Muscle layer of colon (tissue), 2 donors: ENCODE measurements around the gene BLOC1S1.
"Not testable (repeated sequence)": the region's sequence is repeated elsewhere in the genome, so short reads cannot be mapped to it uniquely, and the experiment has no call there.

Source experiments
- H3K27ac ChIP-seq: one replicate; pipeline ENCODE4 v1.7.0; 2013; ENCODE audit warnings: low read depth, mild to moderate bottlenecking, low read length, moderate library complexity
- H3K27me3 ChIP-seq, 2 donors: one replicate each; pipeline ENCODE4 v1.7.0; 2013; ENCODE audit warnings: low read length in 2 of 2, mild to moderate bottlenecking in 2 of 2; ENCODE audit not compliant: insufficient read depth in 2 of 2, control insufficient read depth in 1 of 2
- H3K36me3 ChIP-seq: one replicate; pipeline ENCODE4 v1.7.0; 2013; ENCODE audit warnings: mild to moderate bottlenecking, low read length; ENCODE audit not compliant: insufficient read depth
- H3K4me1 ChIP-seq: one replicate; pipeline ENCODE4 v1.7.0; 2013; ENCODE audit warnings: mild to moderate bottlenecking, low read length; ENCODE audit not compliant: insufficient read depth
- H3K4me3 ChIP-seq, 2 donors: one replicate each; pipeline ENCODE4 v1.7.0; 2013; ENCODE audit warnings: low read length in 2 of 2, low read depth in 1 of 2, mild to moderate bottlenecking in 1 of 2, moderate library complexity in 1 of 2
- H3K9ac ChIP-seq: one replicate; pipeline ENCODE4 v1.7.0; 2013; ENCODE audit warnings: low read length
- H3K9me3 ChIP-seq: one replicate; pipeline ENCODE4 v1.7.0; 2013; ENCODE audit warnings: mild to moderate bottlenecking, low read length
- donor health status: abdominal sarcoma.
- donor health status: Adenocarcinoma of cecum.

The BLOC1S1 gene

GRCh38 chr12:55743406-55744339, 27.8 kb downstream of the BLOC1S1 start:
- Histone ChIP-seq H3K9me3 (no peaks in the 10 kb centered on the region), H3K4me1 (peaks cover 26% of the 10 kb centered on the region), H3K27me3 (no peaks in the 10 kb centered on the region), H3K9ac (no peak overlapping the region), H3K4me3 (peak overlapping the region; percentile 57 to 70), H3K36me3 (no peaks in the 10 kb centered on the region), H3K27ac (peak overlapping the region; percentile 80)

- Histone ChIP-seq H3K27ac (peak overlapping the region; percentile 24), H3K9ac (no peak overlapping the region), H3K9me3 (no peaks in the 10 kb centered on the region), H3K4me1 (peaks cover 26% of the 10 kb centered on the region), H3K27me3 (no peaks in the 10 kb centered on the region), H3K4me3 (peak overlapping the region; percentile 57 to 70), H3K36me3 (no peaks in the 10 kb centered on the region)
These were observed 28.6 kb downstream of the BLOC1S1 start for GRCh38 chr12:55744340-55745030.

GRCh38 chr12:55745361-55746173, 29.7 kb downstream of the BLOC1S1 start:
- Histone ChIP-seq H3K4me1 (peaks cover 26% of the 10 kb centered on the region), H3K9ac (no peak overlapping the region), H3K27ac (peak overlapping the region; percentile 24), H3K9me3 (no peaks in the 10 kb centered on the region), H3K4me3 (peak overlapping the region in 1 of 2 donors; percentile 17), H3K36me3 (no peaks in the 10 kb centered on the region), H3K27me3 (no peaks in the 10 kb centered on the region)

- no peak overlapping the region for H3K4me3 ChIP-seq
- no peak overlapping the region for H3K9ac ChIP-seq
- no peak overlapping the region for H3K27ac ChIP-seq
- no peaks in the 10 kb centered on the region for H3K9me3 ChIP-seq
- H3K36me3 ChIP-seq, result peaks cover 4% of the 10 kb centered on the region
- H3K4me1 ChIP-seq, result peaks cover 26% of the 10 kb centered on the region
- no peaks in the 10 kb centered on the region for H3K27me3 ChIP-seq
These were observed 30.5 kb downstream of the BLOC1S1 start for GRCh38 chr12:55746174-55746912.

GRCh38 chr12:55746913-55747231, 31.0 kb downstream of the BLOC1S1 start:
- Histone ChIP-seq H3K4me3 (no peak overlapping the region), H3K9me3 (no peaks in the 10 kb centered on the region), H3K9ac (no peak overlapping the region), H3K4me1 (peaks cover 26% of the 10 kb centered on the region), H3K36me3 (peaks cover 9% of the 10 kb centered on the region), H3K27ac (no peak overlapping the region), H3K27me3 (no peaks in the 10 kb centered on the region)

- Histone ChIP-seq H3K9ac (no peak overlapping the region), H3K9me3 (no peaks in the 10 kb centered on the region), H3K27ac (no peak overlapping the region), H3K4me3 (no peak overlapping the region), H3K36me3 (peaks cover 23% of the 10 kb centered on the region), H3K4me1 (peaks cover 26% of the 10 kb centered on the region), H3K27me3 (no peaks in the 10 kb centered on the region)
These were observed 32.6 kb downstream of the BLOC1S1 start for GRCh38 chr12:55748230-55748993.

- Histone ChIP-seq H3K4me1 (peaks cover 5% of the 10 kb centered on the region), H3K36me3 (peaks cover 83% of the 10 kb centered on the region), H3K9ac (no peak overlapping the region), H3K9me3 (no peaks in the 10 kb centered on the region), H3K27me3 (no peaks in the 10 kb centered on the region), H3K4me3 (no peak overlapping the region), H3K27ac (no peak overlapping the region)
These were observed 39.4 kb downstream of the BLOC1S1 start for GRCh38 chr12:55755246-55755645.

- peaks cover 70% of the 10 kb centered on the region for H3K36me3 ChIP-seq
- H3K9ac ChIP-seq, result no peak overlapping the region
- no peaks in the 10 kb centered on the region for H3K27me3 ChIP-seq
- no peak overlapping the region for H3K27ac ChIP-seq
- H3K4me3 ChIP-seq, result no peak overlapping the region
- H3K9me3 ChIP-seq, result no peaks in the 10 kb centered on the region
- H3K4me1 ChIP-seq, result peaks cover 5% of the 10 kb centered on the region
These were observed 41.9 kb downstream of the BLOC1S1 start for GRCh38 chr12:55757701-55758100.

GRCh38 chr12:55758575-55758974, 42.7 kb downstream of the BLOC1S1 start:
- H3K9ac ChIP-seq, result not testable (repeated sequence)

GRCh38 chr12:55760663-55761062, 44.8 kb downstream of the BLOC1S1 start:
- H3K4me3 ChIP-seq, result no peak overlapping the region
- H3K27me3 ChIP-seq, result no peaks in the 10 kb centered on the region
- no peak overlapping the region for H3K27ac ChIP-seq
- no peaks in the 10 kb centered on the region for H3K9me3 ChIP-seq
- peaks cover under 1% of the 10 kb centered on the region for H3K4me1 ChIP-seq
- peaks cover 46% of the 10 kb centered on the region for H3K36me3 ChIP-seq
- H3K9ac ChIP-seq, result no peak overlapping the region

More at GRCh38 chr12:55758575-55758974, 42.7 kb downstream of the BLOC1S1 start:
- not testable (repeated sequence) for H3K4me3 ChIP-seq, H3K9me3 ChIP-seq, H3K27me3 ChIP-seq, H3K27ac ChIP-seq, H3K4me1 ChIP-seq
- H3K36me3 ChIP-seq, result peaks cover 64% of the 10 kb centered on the region
